PC-9 (cell line): Measurements from ENCODE around the gene SPTAN1. TPM values are rescaled to one million over a fixed set of nuclear protein-coding genes. Genes with fewer than 3 reads are reported as not detected.

ENCODE experiments used
- BruUV-seq: library from RNA; stranded (reverse); fragments of 400-500 nt; replicated peaks from 2 replicates; lab custom pipeline; 2021; lab: Mats Ljungman, UMichigan
- CTCF ChIA-PET: fragments of 300-600 bp; sonication (Branson Sonifier 250); formaldehyde crosslinking; loops from one replicate; lab custom pipeline; 2022; ENCODE audit warnings: antibody characterized with exemption; lab: Charles Lee
- POLR2A ChIA-PET: fragments of 300-600 bp; sonication (Branson Sonifier 250); formaldehyde crosslinking; loops from one replicate; lab custom pipeline; 2022; ENCODE audit warnings: antibody characterized with exemption; ENCODE audit not compliant: unreplicated experiment; lab: Charles Lee
- DNase-seq, 2 experiments: peaks; one replicate each; pipeline versions ENCODE4 v3.0.0 to v3.0.0-alpha.2; 2015 to 2022; ENCODE audit warnings: mixed read lengths in 1 of 2
- H2AFZ ChIP-seq: fragments of 200-600 bp; sonication (generic); 2 replicates; pipeline ENCODE4 v1.8.1; 2017; ENCODE audit warnings: antibody characterized with exemption
- H3F3A ChIP-seq: fragments of 200-600 bp; sonication (generic); 2 replicates; pipeline ENCODE4 v1.8.1; 2017; ENCODE audit warnings: antibody characterized with exemption, mild to moderate bottlenecking, low read depth; ENCODE audit not compliant: insufficient read depth
- H3K27ac ChIP-seq: fragments of 200-600 bp; sonication (generic); 2 replicates; pipeline ENCODE4 v1.6.1; 2016; ENCODE audit warnings: mixed run types
- H3K27me3 ChIP-seq: fragments of 200-600 bp; sonication (generic); 2 replicates; pipeline ENCODE4 v1.6.1; 2016; ENCODE audit warnings: low read depth, mixed run types; ENCODE audit not compliant: insufficient read depth
- H3K36me3 ChIP-seq: fragments of 200-600 bp; sonication (generic); 2 replicates; pipeline ENCODE4 v1.6.1; 2016; ENCODE audit warnings: low read depth, mixed run types
- H3K4me1 ChIP-seq: fragments of 200-600 bp; sonication (generic); replicated peaks from 2 replicates; pipeline ENCODE4 v1.6.1; 2016; ENCODE audit warnings: mixed run types; ENCODE audit not compliant: insufficient read depth
- H3K4me2 ChIP-seq: fragments of 200-600 bp; sonication (generic); 2 replicates; pipeline ENCODE4 v1.6.1; 2017; ENCODE audit warnings: mixed run types
- H3K4me3 ChIP-seq: fragments of 200-600 bp; sonication (generic); 2 replicates; pipeline ENCODE4 v1.6.1; 2016; ENCODE audit warnings: mixed run types
- H3K79me2 ChIP-seq: fragments of 200-600 bp; sonication (generic); 2 replicates; pipeline ENCODE4 v1.6.1; 2017; ENCODE audit warnings: low read depth, mixed run types
- H3K9me2 ChIP-seq: fragments of 200-600 bp; sonication (generic); 2 replicates; pipeline ENCODE4 v1.8.1; 2017; ENCODE audit warnings: mild to moderate bottlenecking; ENCODE audit not compliant: insufficient read depth
- H3K9me3 ChIP-seq: fragments of 200-600 bp; sonication (generic); 2 replicates; pipeline ENCODE4 v1.8.1; 2016; ENCODE audit warnings: low read depth; ENCODE audit not compliant: insufficient read depth
- H4K20me1 ChIP-seq: fragments of 200-600 bp; sonication (generic); 2 replicates; pipeline ENCODE4 v1.8.1; 2017; ENCODE audit not compliant: insufficient read depth
- EZH2 ChIP-seq: fragments of 200-600 bp; sonication (generic); IDR thresholded peaks from 2 replicates; pipeline ENCODE4 v1.8.0; 2017; ENCODE audit warnings: antibody characterized with exemption, low read depth
- intact Hi-C: fragments of 100-400 bp; cut with micrococcal nuclease; formaldehyde crosslinking; loops from one replicate; pipeline ENCODE4 v1.10.0; 2022; ENCODE audit not compliant: unreplicated experiment
- total RNA-seq: library from RNA; stranded (reverse); gene quantifications from 2 replicates; pipeline ENCODE4 v1.2.3, GENCODE V29; 2021
- TF ChIP-seq, protein P1 (sequence below): fragments of 200-600 bp; sonication (generic); conservative IDR thresholded peaks from 2 replicates; pipeline ENCODE4 v1.6.1; 2017; ENCODE audit warnings: mixed run types, antibody characterized with exemption, mild to moderate bottlenecking, moderate library complexity

SPTAN1 gene
- total RNA-seq, 1 experiment from 2014 or later = 214 TPM

DNA sequence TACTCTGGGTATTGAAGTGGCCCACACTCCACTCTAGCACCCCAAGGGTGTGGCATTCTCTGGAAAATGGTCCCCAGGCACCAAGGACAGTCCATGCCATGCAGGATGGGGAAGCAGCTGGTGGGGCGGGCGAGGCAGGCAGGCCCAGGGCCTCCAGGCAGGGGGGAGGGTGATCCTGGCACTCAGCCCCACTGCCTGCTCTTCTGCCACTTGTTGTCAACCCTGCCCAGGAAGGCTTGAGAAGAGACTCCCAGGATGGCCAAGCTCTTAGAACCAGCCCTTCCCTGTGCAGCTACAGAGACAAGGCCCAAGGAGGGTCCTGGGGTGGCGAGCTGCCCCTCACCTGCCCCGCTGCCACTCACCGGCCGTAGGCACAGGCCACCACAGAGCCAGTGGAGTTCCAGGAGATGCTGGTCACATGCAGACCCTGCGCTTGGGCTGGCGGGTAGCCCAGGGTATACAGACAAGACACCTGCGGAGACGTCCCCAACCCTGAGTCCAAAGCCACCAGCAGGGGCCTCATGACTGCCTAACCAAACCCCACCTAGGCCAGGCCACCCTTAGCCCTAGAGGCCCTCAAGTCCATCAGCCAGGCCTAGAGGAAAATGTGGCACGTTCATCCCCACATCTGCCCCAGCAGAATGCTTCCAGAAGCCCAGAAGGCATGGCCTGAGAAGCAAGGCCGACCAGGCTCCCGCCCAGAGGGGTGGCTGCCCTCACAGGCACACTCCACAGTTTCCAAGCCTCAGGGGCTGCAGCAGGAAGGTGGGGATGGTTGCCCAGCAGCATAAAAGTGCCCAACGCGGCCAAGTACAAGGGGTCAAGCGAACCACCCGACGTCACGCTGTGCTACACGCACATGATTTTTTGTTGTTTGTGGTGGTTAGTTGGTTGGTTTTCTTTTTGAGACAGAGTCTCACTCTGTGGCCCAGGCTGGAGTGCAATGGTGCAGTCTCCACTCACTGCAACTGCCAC is 84.5 kb downstream of the SPTAN1 start:
- TF ChIP-seq EZH2 = no peak
- TF ChIP-seq, protein P1, sequence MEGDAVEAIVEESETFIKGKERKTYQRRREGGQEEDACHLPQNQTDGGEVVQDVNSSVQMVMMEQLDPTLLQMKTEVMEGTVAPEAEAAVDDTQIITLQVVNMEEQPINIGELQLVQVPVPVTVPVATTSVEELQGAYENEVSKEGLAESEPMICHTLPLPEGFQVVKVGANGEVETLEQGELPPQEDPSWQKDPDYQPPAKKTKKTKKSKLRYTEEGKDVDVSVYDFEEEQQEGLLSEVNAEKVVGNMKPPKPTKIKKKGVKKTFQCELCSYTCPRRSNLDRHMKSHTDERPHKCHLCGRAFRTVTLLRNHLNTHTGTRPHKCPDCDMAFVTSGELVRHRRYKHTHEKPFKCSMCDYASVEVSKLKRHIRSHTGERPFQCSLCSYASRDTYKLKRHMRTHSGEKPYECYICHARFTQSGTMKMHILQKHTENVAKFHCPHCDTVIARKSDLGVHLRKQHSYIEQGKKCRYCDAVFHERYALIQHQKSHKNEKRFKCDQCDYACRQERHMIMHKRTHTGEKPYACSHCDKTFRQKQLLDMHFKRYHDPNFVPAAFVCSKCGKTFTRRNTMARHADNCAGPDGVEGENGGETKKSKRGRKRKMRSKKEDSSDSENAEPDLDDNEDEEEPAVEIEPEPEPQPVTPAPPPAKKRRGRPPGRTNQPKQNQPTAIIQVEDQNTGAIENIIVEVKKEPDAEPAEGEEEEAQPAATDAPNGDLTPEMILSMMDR = no peak
- Histone ChIP-seq H3K9me2 (no peaks in the 10 kb centered on the region), H3K4me2 (peak overlapping the region; percentile 80), H3K79me2 (no peaks in the 10 kb centered on the region), H3K9me3 (no peaks in the 10 kb centered on the region), H3K4me3 (peak overlapping the region; percentile 50; the same call in 1 of the 2 replicates), H3F3A (peaks cover 39% of the 10 kb centered on the region; the same call in 1 of the 2 replicates), H3K4me1 (peaks cover 32% of the 10 kb centered on the region), H3K27me3 (no peaks in the 10 kb centered on the region), H2AFZ (no peak overlapping the region), H4K20me1 (no peaks in the 10 kb centered on the region), H3K36me3 (peaks cover 20% of the 10 kb centered on the region), H3K27ac (peak overlapping the region; percentile 93)
- intact Hi-C loops = loop anchor here (2.0 to 5.0 kb wide), 5 partner anchors 20 to 390 kb away; partner anchors contain the start of genes DYNC2I2, SET and SH3GLB2
- ChIA-PET POLR2A (interaction anchor here (0.5 to 2.0 kb wide), 7 partner anchors 48 to 990 kb away, joined by 3 to 20 read pairs (median 7); partner anchors contain the start of genes ENDOG and SPTAN1), CTCF (interaction anchor here (0.7 kb wide), 1 partner anchor 9 kb away, joined by 4 read pairs; no protein-coding TSS in a partner anchor)
- peak in 1 of 2 experiments; percentile 78 for DNase-seq
- BruUV-seq = no TSS peak

GRCh38 chr9:128637656-128638055 is 85.3 kb downstream of the SPTAN1 start:
- H3K36me3 ChIP-seq = peaks cover 20% of the 10 kb centered on the region; the same call in 1 of the 2 replicates
- no peak overlapping the region for H3K4me3 ChIP-seq
- H4K20me1 ChIP-seq = no peaks in the 10 kb centered on the region
- no peaks in the 10 kb centered on the region for H3K9me2 ChIP-seq
- intact Hi-C loops = loop anchor here (2.0 to 5.0 kb wide), 5 partner anchors 19 to 390 kb away; partner anchors contain the start of genes DYNC2I2, SET and SH3GLB2
- no peak overlapping the region for H3K4me2 ChIP-seq
- H3K79me2 ChIP-seq = no peaks in the 10 kb centered on the region
- H3K4me1 ChIP-seq = peaks cover 32% of the 10 kb centered on the region
- ChIA-PET POLR2A (no interaction called here), CTCF (no interaction called here)
- no peaks in the 10 kb centered on the region for H3K27me3 ChIP-seq
- DNase-seq = no peak
- peaks cover 33% of the 10 kb centered on the region; the same call in 1 of the 2 replicates for H3F3A ChIP-seq
- BruUV-seq = no TSS peak
- no peaks in the 10 kb centered on the region for H3K9me3 ChIP-seq
- TF ChIP-seq, protein P1 = no peak
- TF ChIP-seq EZH2 = no peak
- H2AFZ ChIP-seq = no peak overlapping the region
- no peak overlapping the region for H3K27ac ChIP-seq

DNA sequence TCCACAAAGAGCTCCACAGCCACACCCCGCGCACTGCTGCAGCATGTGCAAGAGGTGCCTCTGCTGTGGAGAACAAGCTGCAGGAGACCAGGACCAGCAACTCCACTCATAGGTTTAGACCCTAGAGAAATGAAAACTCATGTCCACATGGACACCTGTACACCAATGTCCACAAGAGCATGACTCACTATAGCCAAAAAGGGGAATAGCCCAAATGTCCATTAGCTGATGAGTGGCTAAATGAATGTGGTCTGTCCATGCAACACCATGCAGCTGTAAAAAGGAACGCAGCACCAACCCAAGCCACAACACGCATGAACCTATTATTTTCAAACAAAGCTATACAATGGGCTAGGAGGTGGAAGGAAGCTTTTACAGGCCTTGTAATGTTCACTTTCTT is 86.2 kb downstream of the SPTAN1 start:
- H3K4me1 ChIP-seq = peaks cover 32% of the 10 kb centered on the region
- TF ChIP-seq, protein P1 = no peak
- no peak for TF ChIP-seq EZH2
- CTCF ChIA-PET = no interaction called here

More for the DNA sequence above, 86.2 kb downstream of the SPTAN1 start:
- DNase-seq = no peak
- Histone ChIP-seq H3K27ac (no peak overlapping the region), H3K79me2 (peaks cover 2% of the 10 kb centered on the region; the same call in 1 of the 2 replicates), H3K9me2 (no peaks in the 10 kb centered on the region), H3K36me3 (peaks cover 14% of the 10 kb centered on the region; the same call in 1 of the 2 replicates), H3K4me3 (no peak overlapping the region), H3K4me2 (no peak overlapping the region), H4K20me1 (no peaks in the 10 kb centered on the region), H3F3A (peaks cover 32% of the 10 kb centered on the region; the same call in 1 of the 2 replicates), H3K9me3 (no peaks in the 10 kb centered on the region), H3K27me3 (no peaks in the 10 kb centered on the region), H2AFZ (no peak overlapping the region)
- intact Hi-C loops = loop anchor here (5.0 kb wide), 3 partner anchors 276 to 389 kb away; partner anchors contain the start of gene SH3GLB2
- POLR2A ChIA-PET = interaction anchor here (0.6 to 0.7 kb wide), 2 partner anchors 180 to 236 kb away, joined by 3 to 5 read pairs; partner anchors contain the start of gene ENDOG
- BruUV-seq = no TSS peak
